C4-2B (cell line): ENCODE results near the gene NHLRC4.

ENCODE experiments used
- H3K27ac ChIP-seq: fragments of 450-650 bp; 2 replicates; pipeline ENCODE4 v1.5.1; 2017
- CTCF ChIP-seq: fragments of 450-650 bp; conservative IDR thresholded peaks from 2 replicates; pipeline ENCODE4 v1.5.1; 2017; ENCODE audit warnings: mild to moderate bottlenecking
- ZFX ChIP-seq: fragments of 450-650 bp; IDR thresholded peaks from 2 replicates; pipeline ENCODE4 v1.6.1; 2017

Gene NHLRC4

DNA sequence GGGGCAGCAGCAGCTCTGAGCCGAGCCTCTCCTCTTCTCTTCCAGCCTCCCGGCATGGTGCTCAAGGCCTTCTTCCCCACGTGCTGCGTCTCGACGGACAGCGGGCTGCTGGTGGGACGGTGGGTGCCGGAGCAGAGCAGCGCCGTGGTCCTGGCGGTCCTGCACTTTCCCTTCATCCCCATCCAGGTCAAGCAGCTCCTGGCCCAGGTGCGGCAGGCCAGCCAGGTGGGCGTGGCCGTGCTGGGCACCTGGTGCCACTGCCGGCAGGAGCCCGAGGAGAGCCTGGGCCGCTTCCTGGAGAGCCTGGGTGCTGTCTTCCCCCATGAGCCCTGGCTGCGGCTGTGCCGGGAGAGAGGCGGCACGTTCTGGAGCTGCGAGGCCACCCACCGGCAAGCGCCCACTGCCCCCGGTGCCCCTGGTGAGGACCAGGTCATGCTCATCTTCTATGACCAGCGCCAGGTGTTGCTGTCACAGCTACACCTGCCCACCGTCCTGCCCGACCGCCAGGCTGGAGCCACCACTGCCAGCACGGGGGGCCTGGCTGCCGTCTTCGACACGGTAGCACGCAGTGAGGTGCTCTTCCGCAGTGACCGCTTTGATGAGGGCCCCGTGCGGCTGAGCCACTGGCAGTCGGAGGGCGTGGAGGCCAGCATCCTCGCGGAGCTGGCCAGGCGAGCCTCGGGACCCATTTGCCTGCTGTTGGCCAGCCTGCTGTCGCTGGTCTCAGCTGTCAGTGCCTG is 7.4 kb downstream of the NHLRC4 start:
- TF ChIP-seq ZFX, result no peak
- no peak for TF ChIP-seq CTCF
- H3K27ac ChIP-seq, result no peak overlapping the region

- H3K27ac ChIP-seq, result no peak overlapping the region
These were observed 8.8 kb downstream of the NHLRC4 start for GRCh38 chr16:575354-576196.

DNA sequence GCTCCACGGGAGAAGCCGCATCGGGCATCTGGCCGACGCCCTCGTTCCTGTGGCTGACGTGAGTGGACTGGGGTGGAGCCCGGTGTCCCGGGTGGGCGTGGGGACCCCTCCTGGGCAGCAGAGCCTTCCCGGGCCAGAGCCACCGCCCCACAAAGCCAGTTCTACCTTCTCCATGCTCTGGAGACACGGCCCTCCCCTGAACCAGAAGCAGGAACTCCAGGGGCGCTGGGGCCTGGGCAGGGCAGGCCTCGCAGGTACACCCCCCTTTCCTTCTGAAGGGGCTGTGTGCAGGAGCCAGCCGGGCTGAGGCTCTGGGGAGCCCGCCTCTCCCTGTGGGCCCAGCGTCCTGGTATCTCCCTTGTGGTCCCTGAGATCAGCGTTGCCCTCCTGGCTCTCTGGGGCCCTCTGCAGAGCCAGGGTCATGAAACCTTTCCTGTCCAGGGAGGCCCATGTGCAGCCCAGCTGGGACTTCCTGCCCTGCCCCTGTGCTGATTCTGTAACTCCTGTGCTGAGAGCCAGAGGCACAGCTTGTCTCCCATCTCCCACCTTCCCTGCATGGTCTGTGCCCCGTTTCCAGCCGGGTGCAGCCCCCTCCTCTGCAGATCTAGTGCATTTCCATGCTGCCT is 9.5 kb downstream of the NHLRC4 start:
- no peak for TF ChIP-seq ZFX
- TF ChIP-seq CTCF, result no peak
- H3K27ac ChIP-seq, result no peak overlapping the region

More at GRCh38 chr16:575354-576196, 8.8 kb downstream of the NHLRC4 start:
- TF ChIP-seq CTCF, result no peak
- TF ChIP-seq ZFX, result no peak

GRCh38 chr16:576823-577201 is 10.0 kb downstream of the NHLRC4 start:
- TF ChIP-seq ZFX (no peak), CTCF (no peak)

GRCh38 chr16:577796-578195 is 11.0 kb downstream of the NHLRC4 start:
- TF ChIP-seq CTCF, result no peak
- no peak for TF ChIP-seq ZFX
- no peak overlapping the region for H3K27ac ChIP-seq

More at GRCh38 chr16:576823-577201, 10.0 kb downstream of the NHLRC4 start:
- no peak overlapping the region for H3K27ac ChIP-seq

- no peak overlapping the region for H3K27ac ChIP-seq
- no peak for TF ChIP-seq ZFX
- no peak for TF ChIP-seq CTCF
These were observed 11.5 kb downstream of the NHLRC4 start for GRCh38 chr16:578232-578869.
